OCI-LY3 (cell line): ENCODE results near the gene RP2.
A peak's percentile ranks its signal among the peaks of the same experiment; 100 is the strongest.

Experiments used
- H2AFZ ChIP-seq: fragments of 200-600, 300-600 bp; shearing (Covaris generic); 2 replicates; pipeline ENCODE4 v1.6.0; 2014; ENCODE audit warnings: antibody characterized with exemption, low read depth, low read length
- H3K27ac ChIP-seq: fragments of 200-600, 300-600 bp; sonication (generic); 2 replicates; pipeline ENCODE4 v1.5.1; 2014; ENCODE audit warnings: mild to moderate bottlenecking, low read length, moderate library complexity, mixed read lengths
- H3K27me3 ChIP-seq: fragments of 200-600, 300-600 bp; sonication (generic); 2 replicates; pipeline ENCODE4 v1.6.1; 2014; ENCODE audit warnings: low read depth, low read length, mixed read lengths
- H3K36me3 ChIP-seq: fragments of 200-600, 300-600 bp; sonication (generic); replicated peaks from 2 replicates; pipeline ENCODE3; 2014; ENCODE audit warnings: low read depth, low read length, mixed read lengths
- H3K4me1 ChIP-seq: fragments of 300-600, 200-600 bp; sonication (generic); 2 replicates; pipeline ENCODE4 v1.6.1; 2014; ENCODE audit warnings: low read length, mixed read lengths
- H3K4me2 ChIP-seq: fragments of 200-600, 300-600 bp; sonication (generic); 2 replicates; pipeline ENCODE4 v1.6.1; 2014; ENCODE audit warnings: low read length, mixed read lengths
- H3K4me3 ChIP-seq: fragments of 300-600, 200-600 bp; sonication (generic); 2 replicates; pipeline ENCODE4 v1.5.1; 2014; ENCODE audit warnings: antibody characterized with exemption, mild to moderate bottlenecking, low read length, moderate library complexity
- H3K79me2 ChIP-seq: fragments of 300-600, 200-600 bp; shearing (Covaris generic); 2 replicates; pipeline ENCODE4 v1.6.1; 2014; ENCODE audit warnings: mild to moderate bottlenecking, low read length, mixed read lengths
- H3K9ac ChIP-seq: fragments of 300-600, 200-600 bp; shearing (Covaris generic); 2 replicates; pipeline ENCODE4 v1.6.0; 2014; ENCODE audit warnings: mild to moderate bottlenecking, low read length, moderate library complexity
- H3K9me3 ChIP-seq: fragments of 200-600, 300-600 bp; shearing (Covaris generic); 2 replicates; pipeline ENCODE4 v1.6.1; 2014; ENCODE audit warnings: low read length, mixed read lengths; ENCODE audit not compliant: insufficient read depth
- H4K20me1 ChIP-seq: fragments of 200-600, 300-600 bp; sonication (generic); 2 replicates; pipeline ENCODE4 v1.6.1; 2016; ENCODE audit warnings: low read length, mixed read lengths; ENCODE audit not compliant: insufficient read depth
- EZH2phosphoT487 ChIP-seq: fragments of 200-600 bp; shearing (Covaris generic); IDR thresholded peaks from 2 replicates; pipeline ENCODE4 v1.6.1; 2018; ENCODE audit warnings: antibody characterized with exemption, mixed run types, low read depth
- TF ChIP-seq, protein P1 (sequence below): fragments of 200-600, 300-600 bp; sonication (generic); IDR thresholded peaks from 2 replicates; pipeline ENCODE4 v1.5.1; 2014; ENCODE audit warnings: antibody characterized with exemption, low read length, low read depth

Gene RP2

DNA sequence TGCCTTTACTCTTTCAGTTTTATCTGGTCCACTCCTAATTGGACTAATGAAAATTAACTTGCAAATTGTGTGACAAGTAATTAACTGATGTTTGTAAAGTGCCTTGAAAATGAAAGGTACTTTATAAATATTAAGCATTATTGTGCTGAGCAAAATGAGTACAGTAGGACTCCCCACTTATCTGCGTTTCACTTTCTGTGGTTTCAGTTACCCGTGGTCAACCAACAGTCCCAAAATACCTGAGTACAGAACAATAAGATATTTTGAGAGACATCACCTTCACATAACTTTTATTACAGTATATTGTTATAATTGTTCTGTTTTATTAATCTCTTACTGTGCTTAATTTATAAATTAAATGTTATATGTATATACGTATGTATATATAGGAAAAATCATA is 48.0 kb downstream of the RP2 start:
- no peaks in the 10 kb centered on the region for H3K4me1 ChIP-seq
- no peak overlapping the region for H3K27ac ChIP-seq
- no peaks in the 10 kb centered on the region for H3K79me2 ChIP-seq
- peaks cover 4% of the 10 kb centered on the region for H3K36me3 ChIP-seq
- no peak overlapping the region for H3K4me2 ChIP-seq
- no peak overlapping the region for H3K9ac ChIP-seq
- H3K27me3 ChIP-seq: no peaks in the 10 kb centered on the region
- no peak overlapping the region for H2AFZ ChIP-seq
- no peaks in the 10 kb centered on the region for H3K9me3 ChIP-seq
- no peak for TF ChIP-seq EZH2phosphoT487
- TF ChIP-seq, protein P1, sequence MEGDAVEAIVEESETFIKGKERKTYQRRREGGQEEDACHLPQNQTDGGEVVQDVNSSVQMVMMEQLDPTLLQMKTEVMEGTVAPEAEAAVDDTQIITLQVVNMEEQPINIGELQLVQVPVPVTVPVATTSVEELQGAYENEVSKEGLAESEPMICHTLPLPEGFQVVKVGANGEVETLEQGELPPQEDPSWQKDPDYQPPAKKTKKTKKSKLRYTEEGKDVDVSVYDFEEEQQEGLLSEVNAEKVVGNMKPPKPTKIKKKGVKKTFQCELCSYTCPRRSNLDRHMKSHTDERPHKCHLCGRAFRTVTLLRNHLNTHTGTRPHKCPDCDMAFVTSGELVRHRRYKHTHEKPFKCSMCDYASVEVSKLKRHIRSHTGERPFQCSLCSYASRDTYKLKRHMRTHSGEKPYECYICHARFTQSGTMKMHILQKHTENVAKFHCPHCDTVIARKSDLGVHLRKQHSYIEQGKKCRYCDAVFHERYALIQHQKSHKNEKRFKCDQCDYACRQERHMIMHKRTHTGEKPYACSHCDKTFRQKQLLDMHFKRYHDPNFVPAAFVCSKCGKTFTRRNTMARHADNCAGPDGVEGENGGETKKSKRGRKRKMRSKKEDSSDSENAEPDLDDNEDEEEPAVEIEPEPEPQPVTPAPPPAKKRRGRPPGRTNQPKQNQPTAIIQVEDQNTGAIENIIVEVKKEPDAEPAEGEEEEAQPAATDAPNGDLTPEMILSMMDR: no peak
- H3K4me3 ChIP-seq: no peak overlapping the region
- H4K20me1 ChIP-seq: no peaks in the 10 kb centered on the region

DNA sequence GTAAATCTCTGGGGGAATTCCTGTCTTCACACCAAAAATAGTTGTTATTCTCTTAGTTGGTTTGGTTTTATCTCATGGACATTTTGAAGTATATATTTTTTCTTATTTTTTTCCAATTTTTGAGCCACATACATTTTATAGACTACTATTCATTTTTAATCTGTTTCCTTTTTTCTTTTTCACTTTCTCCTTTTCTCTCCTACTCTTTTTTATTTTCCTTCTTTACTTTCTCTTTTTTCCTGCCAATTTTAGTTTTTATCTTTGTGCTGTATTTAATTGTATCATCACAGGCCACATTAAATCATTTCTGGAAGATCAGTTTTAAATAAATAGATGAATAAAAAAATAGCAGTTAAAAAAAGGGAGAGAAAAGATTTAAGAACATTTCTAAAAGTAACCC is 61.4 kb downstream of the RP2 start:
- H4K20me1 ChIP-seq: no peaks in the 10 kb centered on the region

DNA sequence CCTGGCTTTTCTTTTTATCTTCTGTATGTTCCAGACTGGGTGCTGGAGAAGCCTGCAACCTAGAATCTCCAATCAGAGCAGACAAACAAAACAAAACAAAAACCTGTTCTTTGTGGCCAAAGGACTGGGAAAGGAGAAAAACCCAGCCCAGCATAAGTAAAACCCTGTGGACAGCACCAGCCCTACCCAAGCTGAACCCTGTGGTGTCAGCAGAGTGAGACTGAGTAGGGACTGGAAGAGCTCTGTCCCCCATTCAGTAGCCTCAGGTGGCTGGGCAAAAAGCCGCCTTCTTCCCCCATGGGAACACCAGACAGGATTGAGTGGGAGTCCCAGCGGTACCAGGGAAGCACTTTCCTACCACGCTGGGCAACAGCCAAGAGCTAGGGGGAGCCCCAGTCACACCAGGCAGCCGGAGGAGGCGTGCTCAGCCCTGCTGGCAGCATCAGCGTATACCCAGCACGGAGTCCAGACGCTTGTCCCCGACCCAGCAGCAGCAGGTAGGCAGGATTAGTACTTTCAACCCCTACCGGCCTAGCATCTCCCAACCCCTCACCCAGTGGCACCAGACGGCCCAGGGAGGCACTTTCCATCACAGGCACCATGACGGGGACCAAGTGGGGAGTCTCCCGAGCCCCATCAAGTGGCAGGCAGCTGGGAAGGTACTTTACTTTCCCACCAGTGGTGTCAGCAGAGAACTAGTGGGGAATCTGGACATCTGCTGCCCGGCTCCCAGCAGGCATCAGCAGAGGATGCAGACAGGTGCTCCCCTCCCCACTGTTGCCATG is 66.8 kb downstream of the RP2 start:
- peak overlapping the region; percentile 82 for H3K4me2 ChIP-seq
- H3K79me2 ChIP-seq: no peaks in the 10 kb centered on the region
- TF ChIP-seq, protein P1: peak; percentile 70
- TF ChIP-seq EZH2phosphoT487: no peak
- no peak overlapping the region for H3K27ac ChIP-seq
- peak overlapping the region; percentile 80; the same call in 1 of the 2 replicates for H2AFZ ChIP-seq
- no peaks in the 10 kb centered on the region for H4K20me1 ChIP-seq
- no peaks in the 10 kb centered on the region for H3K9me3 ChIP-seq
- H3K9ac ChIP-seq: peak overlapping the region; percentile 41; the same call in 1 of the 2 replicates
- H3K4me3 ChIP-seq: peak overlapping the region; percentile 77
- no peaks in the 10 kb centered on the region for H3K36me3 ChIP-seq
- no peaks in the 10 kb centered on the region for H3K27me3 ChIP-seq
- H3K4me1 ChIP-seq: peaks cover 13% of the 10 kb centered on the region

More for the DNA sequence above, 61.4 kb downstream of the RP2 start:
- no peak overlapping the region for H2AFZ ChIP-seq
- H3K79me2 ChIP-seq: no peaks in the 10 kb centered on the region
- H3K4me1 ChIP-seq: peaks cover 2% of the 10 kb centered on the region; the same call in 1 of the 2 replicates
- H3K9ac ChIP-seq: no peak overlapping the region
- H3K9me3 ChIP-seq: no peaks in the 10 kb centered on the region
- no peaks in the 10 kb centered on the region for H3K27me3 ChIP-seq
- H3K4me3 ChIP-seq: no peak overlapping the region
- H3K4me2 ChIP-seq: no peak overlapping the region
- no peaks in the 10 kb centered on the region for H3K36me3 ChIP-seq
- no peak for TF ChIP-seq EZH2phosphoT487
- TF ChIP-seq, protein P1: no peak
- no peak overlapping the region for H3K27ac ChIP-seq

DNA sequence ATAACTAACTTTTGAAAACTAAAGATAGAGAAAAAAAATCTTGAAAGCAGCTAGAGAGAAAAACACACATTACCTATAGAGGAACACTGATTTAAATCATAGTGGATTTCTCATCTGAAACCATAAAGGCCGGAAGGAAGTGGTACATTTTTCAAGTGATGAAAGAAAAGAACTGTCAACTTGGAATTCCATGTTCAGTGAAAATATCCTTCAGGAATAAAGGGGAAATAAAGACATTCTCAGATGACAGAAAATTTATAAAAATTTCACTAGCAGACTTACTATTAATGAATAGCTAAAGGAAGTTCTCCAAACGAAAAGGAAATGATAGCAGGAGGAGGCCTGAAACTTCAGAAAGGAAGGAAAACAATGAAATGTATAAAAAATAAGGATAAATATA is 67.8 kb downstream of the RP2 start:
- Histone ChIP-seq H3K27me3 (no peaks in the 10 kb centered on the region), H3K9ac (no peak overlapping the region), H3K79me2 (no peaks in the 10 kb centered on the region), H3K9me3 (no peaks in the 10 kb centered on the region), H3K4me1 (peaks cover 13% of the 10 kb centered on the region), H4K20me1 (no peaks in the 10 kb centered on the region), H3K27ac (no peak overlapping the region), H3K36me3 (no peaks in the 10 kb centered on the region), H3K4me2 (peak overlapping the region; percentile 82; the same call in 1 of the 2 replicates), H3K4me3 (no peak overlapping the region), H2AFZ (no peak overlapping the region)
- TF ChIP-seq, protein P1: no peak
- TF ChIP-seq EZH2phosphoT487: no peak
